GM12891 (cell line): ENCODE measurements around the gene DEFB118.

Experiments
- POLR2A ChIP-seq: IDR thresholded peaks from 2 replicates; pipeline ENCODE4 v1.6.1; 2011; ENCODE audit warnings: low read depth, low read length, control low read depth
- POLR2AphosphoS5 ChIP-seq: IDR thresholded peaks from 2 replicates; pipeline ENCODE4 v1.6.1; 2011; ENCODE audit warnings: low read depth, low read length, control low read depth

DNA sequence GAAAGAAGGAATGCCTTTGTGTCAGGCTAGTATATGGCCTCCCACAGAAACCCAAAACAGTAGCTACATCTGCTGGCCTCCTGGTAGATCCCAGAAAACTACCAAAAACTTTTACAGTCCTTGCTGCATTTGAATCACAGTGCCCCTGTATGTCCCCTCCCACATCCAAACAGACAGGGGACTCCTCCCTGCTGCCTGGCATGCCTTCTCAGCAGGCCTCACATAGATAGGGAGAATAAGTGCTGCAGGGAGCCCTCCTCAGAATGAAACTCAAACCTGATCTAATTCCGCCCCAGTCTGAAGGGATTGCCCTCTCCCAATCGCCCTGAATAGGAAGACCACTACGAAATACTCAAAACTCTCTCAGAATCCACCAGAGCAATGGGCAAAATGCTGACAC is 45.9 kb upstream of the DEFB118 start:
- TF ChIP-seq POLR2AphosphoS5 (no peak), POLR2A (no peak)
